ENCODE measurements around the gene UBASH3B.

DNA sequence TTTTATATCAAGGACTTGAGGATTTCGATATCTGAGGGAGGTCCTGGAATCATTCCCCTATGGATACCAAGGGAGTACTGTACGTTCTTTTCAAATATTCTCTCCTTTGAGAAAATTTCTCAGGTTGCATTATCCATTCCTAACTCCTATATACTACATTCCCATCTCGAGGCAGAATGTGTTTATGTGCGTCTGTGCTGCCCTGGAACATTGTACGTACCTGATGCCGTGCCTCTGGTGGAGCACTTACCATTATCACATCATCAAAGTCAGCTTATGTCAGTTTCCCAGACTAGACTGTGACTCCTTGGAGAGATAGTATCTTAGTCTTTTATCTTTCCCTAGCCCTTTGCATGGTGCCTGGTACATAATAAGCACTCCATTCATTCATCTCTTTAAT lies 21.7 kb downstream of the UBASH3B start:
- TF ChIP-seq, protein P1, sequence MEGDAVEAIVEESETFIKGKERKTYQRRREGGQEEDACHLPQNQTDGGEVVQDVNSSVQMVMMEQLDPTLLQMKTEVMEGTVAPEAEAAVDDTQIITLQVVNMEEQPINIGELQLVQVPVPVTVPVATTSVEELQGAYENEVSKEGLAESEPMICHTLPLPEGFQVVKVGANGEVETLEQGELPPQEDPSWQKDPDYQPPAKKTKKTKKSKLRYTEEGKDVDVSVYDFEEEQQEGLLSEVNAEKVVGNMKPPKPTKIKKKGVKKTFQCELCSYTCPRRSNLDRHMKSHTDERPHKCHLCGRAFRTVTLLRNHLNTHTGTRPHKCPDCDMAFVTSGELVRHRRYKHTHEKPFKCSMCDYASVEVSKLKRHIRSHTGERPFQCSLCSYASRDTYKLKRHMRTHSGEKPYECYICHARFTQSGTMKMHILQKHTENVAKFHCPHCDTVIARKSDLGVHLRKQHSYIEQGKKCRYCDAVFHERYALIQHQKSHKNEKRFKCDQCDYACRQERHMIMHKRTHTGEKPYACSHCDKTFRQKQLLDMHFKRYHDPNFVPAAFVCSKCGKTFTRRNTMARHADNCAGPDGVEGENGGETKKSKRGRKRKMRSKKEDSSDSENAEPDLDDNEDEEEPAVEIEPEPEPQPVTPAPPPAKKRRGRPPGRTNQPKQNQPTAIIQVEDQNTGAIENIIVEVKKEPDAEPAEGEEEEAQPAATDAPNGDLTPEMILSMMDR (IDR thresholded peaks at IDR 0.05), result no peak
- TF ChIP-seq POLR2A (IDR thresholded peaks at IDR 0.05), result no peak
